GM23338 (cell line): ENCODE measurements around the gene POLA1. TPM values are rescaled to one million over a fixed set of nuclear protein-coding genes. Genes with fewer than 3 reads are reported as not detected.

ENCODE experiments used
- ATAC-seq: fragments of 200-7000 bp; cut with Tn5 transposase; 3 replicates; pipeline ENCODE4 v1.9.1; 2020
- DNase-seq: peaks from one replicate; pipeline ENCODE4 v3.0.0-alpha.2; 2015; ENCODE audit warnings: low spot score
- H2AFZ ChIP-seq: fragments of 200-600 bp; sonication (generic); 2 replicates; pipeline ENCODE4 v1.8.0; 2016; ENCODE audit warnings: antibody characterized with exemption, mild to moderate bottlenecking, moderate library complexity
- H3F3A ChIP-seq: fragments of 200-600 bp; sonication (generic); replicated peaks from 2 replicates; pipeline ENCODE4 v1.8.0; 2017; ENCODE audit warnings: antibody characterized with exemption, mixed run types, low read depth
- H3K27ac ChIP-seq: fragments of 200-600 bp; sonication (generic); 2 replicates; pipeline ENCODE4 v1.6.1; 2016; ENCODE audit warnings: low read depth
- H3K27me3 ChIP-seq: fragments of 200-600 bp; sonication (generic); 2 replicates; pipeline ENCODE4 v1.8.0; 2016; ENCODE audit warnings: mild to moderate bottlenecking, mixed run types, moderate library complexity; ENCODE audit not compliant: insufficient read depth
- H3K36me3 ChIP-seq: fragments of 200-600 bp; sonication (generic); 2 replicates; pipeline ENCODE4 v1.8.0; 2016; ENCODE audit warnings: mild to moderate bottlenecking; ENCODE audit not compliant: insufficient read depth
- H3K4me1 ChIP-seq: fragments of 200-600 bp; sonication (generic); 2 replicates; pipeline ENCODE4 v1.8.0; 2016; ENCODE audit warnings: mild to moderate bottlenecking, moderate library complexity; ENCODE audit not compliant: insufficient read depth
- H3K4me2 ChIP-seq: fragments of 200-600 bp; sonication (generic); 2 replicates; pipeline ENCODE4 v1.7.1; 2017; ENCODE audit warnings: mixed run types
- H3K4me3 ChIP-seq: fragments of 200-600 bp; sonication (generic); 2 replicates; pipeline ENCODE4 v1.6.1; 2016; ENCODE audit warnings: mixed run types
- H3K79me2 ChIP-seq: fragments of 200-600 bp; sonication (generic); replicated peaks from 2 replicates; pipeline ENCODE4 v1.8.0; 2017; ENCODE audit warnings: mild to moderate bottlenecking; ENCODE audit not compliant: insufficient read depth
- H3K9me2 ChIP-seq: fragments of 200-600 bp; sonication (generic); 2 replicates; pipeline ENCODE4 v1.8.0; 2017; ENCODE audit not compliant: insufficient read depth
- H4K20me1 ChIP-seq: fragments of 200-600 bp; sonication (generic); replicated peaks from 2 replicates; pipeline ENCODE4 v1.8.0; 2017; ENCODE audit warnings: mild to moderate bottlenecking; ENCODE audit not compliant: insufficient read depth
- H3K27ac Mint-ChIP-seq: 2 replicates; pipeline ENCODE4 v1.8.0; 2020; ENCODE audit warnings: inconsistent platforms, mild to moderate bottlenecking, moderate library complexity, mixed read lengths
- H3K27me3 Mint-ChIP-seq: 3 replicates; pipeline ENCODE4 v1.8.0; 2022; ENCODE audit warnings: low read depth, mild to moderate bottlenecking, moderate library complexity, mixed read lengths, inconsistent platforms; ENCODE audit not compliant: insufficient read depth, poor library complexity
- H3K36me3 Mint-ChIP-seq: 3 replicates; pipeline ENCODE4 v1.8.0; 2021; ENCODE audit warnings: low read depth, mild to moderate bottlenecking, inconsistent platforms, moderate library complexity, mixed read lengths
- H3K4me1 Mint-ChIP-seq: 3 replicates; pipeline ENCODE4 v1.8.0; 2020; ENCODE audit warnings: mild to moderate bottlenecking, inconsistent platforms, mixed read lengths
- H3K4me3 Mint-ChIP-seq: 3 replicates; pipeline ENCODE4 v1.8.0; 2021; ENCODE audit warnings: moderate library complexity, mild to moderate bottlenecking, inconsistent platforms, mixed read lengths
- H3K9me3 Mint-ChIP-seq: 3 replicates; pipeline ENCODE4 v1.8.0; 2020; ENCODE audit warnings: moderate library complexity, mild to moderate bottlenecking, inconsistent platforms, mixed read lengths
- CREB1 ChIP-seq: fragments of 250-450 bp; sonication (Bioruptor Pico); IDR thresholded peaks from 2 replicates; pipeline ENCODE4 v1.5.0; 2020; ENCODE audit warnings: low read depth, mild to moderate bottlenecking, moderate library complexity
- EZH2 ChIP-seq: fragments of 200-600 bp; sonication (generic); IDR thresholded peaks from one replicate; pipeline ENCODE4 v1.8.0; 2017; ENCODE audit warnings: antibody characterized with exemption, mild to moderate bottlenecking, low read depth; ENCODE audit not compliant: unreplicated experiment
- EZH2phosphoT487 ChIP-seq: fragments of 200-600 bp; sonication (generic); IDR thresholded peaks from one replicate; pipeline ENCODE4 v1.8.1; 2018; ENCODE audit warnings: antibody characterized with exemption; ENCODE audit not compliant: unreplicated experiment
- JUNB ChIP-seq: IDR thresholded peaks from one replicate; pipeline ENCODE4 v1.6.1; 2016; ENCODE audit warnings: antibody characterized with exemption; ENCODE audit not compliant: unreplicated experiment
- NANOG ChIP-seq: IDR thresholded peaks from 2 replicates; pipeline ENCODE4 v1.6.1; 2016; ENCODE audit warnings: antibody characterized with exemption, borderline replicate concordance
- POLR2AphosphoS5 ChIP-seq: IDR thresholded peaks from 2 replicates; pipeline ENCODE4 v1.6.1; 2016; ENCODE audit warnings: antibody characterized with exemption, low read depth
- STAT1 ChIP-seq: IDR thresholded peaks from one replicate; pipeline ENCODE4 v1.6.1; 2016; ENCODE audit warnings: antibody characterized with exemption; ENCODE audit not compliant: unreplicated experiment
- ZNF114 ChIP-seq: fragments of 250-450 bp; sonication (Bioruptor Pico); IDR thresholded peaks from 2 replicates; pipeline ENCODE4 v1.5.0; 2020; ENCODE audit warnings: mild to moderate bottlenecking, moderate library complexity
- ZNF331 ChIP-seq: fragments of 250-450 bp; sonication (Bioruptor Pico); IDR thresholded peaks from 2 replicates; pipeline ENCODE4 v1.5.0; 2020; ENCODE audit warnings: low read depth, mild to moderate bottlenecking, moderate library complexity
- polyA plus RNA-seq: library from polyadenylated mRNA; unstranded; fragments of >200 nt; fragmentation: Nextera tagmentation; extraction: Ambion mirVana; gene quantifications from 2 replicates; pipeline ENCODE4 v1.2.1, GENCODE V29; 2016
- total RNA-seq: library from RNA; depleted of rRNA; stranded (reverse); fragments of >200 nt; shearing (Covaris generic); gene quantifications from 2 replicates; pipeline ENCODE4 v1.2.3, GENCODE V29; 2014
- TF ChIP-seq, protein P1 (sequence below): IDR thresholded peaks from 2 replicates; pipeline ENCODE4 v1.6.1; 2016; ENCODE audit warnings: antibody characterized with exemption
- TF ChIP-seq, protein P2 (sequence below): fragments of 250-450 bp; sonication (Bioruptor Pico); IDR thresholded peaks from 2 replicates; pipeline ENCODE4 v1.5.0; 2020; ENCODE audit warnings: mild to moderate bottlenecking, moderate library complexity
- TF ChIP-seq, protein P3 (sequence below), 2 experiments: fragments of 200-600 bp in 1 of 2; sonication (generic) in 1 of 2; conservative IDR thresholded peaks; 2 replicates each; pipeline versions ENCODE4 v1.5.1 to v1.6.1; 2016 to 2017; ENCODE audit warnings: antibody characterized with exemption in 2 of 2, low read depth in 2 of 2, mild to moderate bottlenecking in 2 of 2, moderate library complexity in 1 of 2
- TF ChIP-seq, protein P4 (sequence below): IDR thresholded peaks from one replicate; pipeline ENCODE4 v1.6.1; 2018; ENCODE audit warnings: antibody characterized with exemption; ENCODE audit not compliant: unreplicated experiment

POLA1 gene
- total and polyA plus RNA-seq, 2 experiments from 2014 or later, result 12.6 to 36.6 TPM

DNA sequence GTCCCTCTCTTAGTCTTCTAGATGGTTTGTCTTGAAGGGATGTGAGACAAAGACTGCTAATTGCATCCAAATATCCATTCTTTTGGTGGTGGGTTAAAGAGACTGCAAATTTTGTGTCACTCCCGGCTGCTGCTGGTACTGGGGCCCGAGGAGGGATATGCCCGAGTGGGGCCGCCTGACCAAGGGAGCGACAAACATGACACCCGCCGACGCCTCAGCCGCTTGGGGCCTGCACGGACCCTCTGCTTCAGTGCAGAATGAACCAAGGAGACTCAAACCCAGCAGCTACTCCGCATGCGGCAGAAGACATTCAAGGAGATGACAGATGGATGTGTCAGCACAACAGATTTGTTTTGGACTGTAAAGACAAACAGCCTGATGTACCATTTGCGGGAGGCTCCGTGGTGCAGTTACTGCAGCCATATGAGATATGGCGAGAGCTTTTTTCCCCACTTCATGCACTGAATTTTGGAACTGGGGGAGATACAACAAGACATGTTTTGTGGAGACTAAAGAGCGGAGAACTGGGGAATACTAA lies 335.6 kb downstream of the POLA1 start:
- ATAC-seq, result no peak

More for the DNA sequence above, 335.6 kb downstream of the POLA1 start:
- peaks cover 12% of the 10 kb centered on the region for H3K27me3 Mint-ChIP-seq
- Histone ChIP-seq H3K36me3 (no peaks in the 10 kb centered on the region), H3F3A (no peaks in the 10 kb centered on the region), H3K4me3 (no peak overlapping the region), H3K9me2 (no peaks in the 10 kb centered on the region), H2AFZ (no peak overlapping the region), H3K27me3 (peaks cover under 1% of the 10 kb centered on the region; the same call in 1 of the 2 replicates), H3K79me2 (no peaks in the 10 kb centered on the region), H3K4me2 (no peak overlapping the region), H3K4me1 (peaks cover 11% of the 10 kb centered on the region), H4K20me1 (no peaks in the 10 kb centered on the region), H3K27ac (no peak overlapping the region)
- H3K4me3 Mint-ChIP-seq, result no peak overlapping the region
- TF ChIP-seq, protein P1, sequence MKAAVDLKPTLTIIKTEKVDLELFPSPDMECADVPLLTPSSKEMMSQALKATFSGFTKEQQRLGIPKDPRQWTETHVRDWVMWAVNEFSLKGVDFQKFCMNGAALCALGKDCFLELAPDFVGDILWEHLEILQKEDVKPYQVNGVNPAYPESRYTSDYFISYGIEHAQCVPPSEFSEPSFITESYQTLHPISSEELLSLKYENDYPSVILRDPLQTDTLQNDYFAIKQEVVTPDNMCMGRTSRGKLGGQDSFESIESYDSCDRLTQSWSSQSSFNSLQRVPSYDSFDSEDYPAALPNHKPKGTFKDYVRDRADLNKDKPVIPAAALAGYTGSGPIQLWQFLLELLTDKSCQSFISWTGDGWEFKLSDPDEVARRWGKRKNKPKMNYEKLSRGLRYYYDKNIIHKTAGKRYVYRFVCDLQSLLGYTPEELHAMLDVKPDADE, result no peak
- no peak for TF ChIP-seq NANOG
- TF ChIP-seq, protein P2, sequence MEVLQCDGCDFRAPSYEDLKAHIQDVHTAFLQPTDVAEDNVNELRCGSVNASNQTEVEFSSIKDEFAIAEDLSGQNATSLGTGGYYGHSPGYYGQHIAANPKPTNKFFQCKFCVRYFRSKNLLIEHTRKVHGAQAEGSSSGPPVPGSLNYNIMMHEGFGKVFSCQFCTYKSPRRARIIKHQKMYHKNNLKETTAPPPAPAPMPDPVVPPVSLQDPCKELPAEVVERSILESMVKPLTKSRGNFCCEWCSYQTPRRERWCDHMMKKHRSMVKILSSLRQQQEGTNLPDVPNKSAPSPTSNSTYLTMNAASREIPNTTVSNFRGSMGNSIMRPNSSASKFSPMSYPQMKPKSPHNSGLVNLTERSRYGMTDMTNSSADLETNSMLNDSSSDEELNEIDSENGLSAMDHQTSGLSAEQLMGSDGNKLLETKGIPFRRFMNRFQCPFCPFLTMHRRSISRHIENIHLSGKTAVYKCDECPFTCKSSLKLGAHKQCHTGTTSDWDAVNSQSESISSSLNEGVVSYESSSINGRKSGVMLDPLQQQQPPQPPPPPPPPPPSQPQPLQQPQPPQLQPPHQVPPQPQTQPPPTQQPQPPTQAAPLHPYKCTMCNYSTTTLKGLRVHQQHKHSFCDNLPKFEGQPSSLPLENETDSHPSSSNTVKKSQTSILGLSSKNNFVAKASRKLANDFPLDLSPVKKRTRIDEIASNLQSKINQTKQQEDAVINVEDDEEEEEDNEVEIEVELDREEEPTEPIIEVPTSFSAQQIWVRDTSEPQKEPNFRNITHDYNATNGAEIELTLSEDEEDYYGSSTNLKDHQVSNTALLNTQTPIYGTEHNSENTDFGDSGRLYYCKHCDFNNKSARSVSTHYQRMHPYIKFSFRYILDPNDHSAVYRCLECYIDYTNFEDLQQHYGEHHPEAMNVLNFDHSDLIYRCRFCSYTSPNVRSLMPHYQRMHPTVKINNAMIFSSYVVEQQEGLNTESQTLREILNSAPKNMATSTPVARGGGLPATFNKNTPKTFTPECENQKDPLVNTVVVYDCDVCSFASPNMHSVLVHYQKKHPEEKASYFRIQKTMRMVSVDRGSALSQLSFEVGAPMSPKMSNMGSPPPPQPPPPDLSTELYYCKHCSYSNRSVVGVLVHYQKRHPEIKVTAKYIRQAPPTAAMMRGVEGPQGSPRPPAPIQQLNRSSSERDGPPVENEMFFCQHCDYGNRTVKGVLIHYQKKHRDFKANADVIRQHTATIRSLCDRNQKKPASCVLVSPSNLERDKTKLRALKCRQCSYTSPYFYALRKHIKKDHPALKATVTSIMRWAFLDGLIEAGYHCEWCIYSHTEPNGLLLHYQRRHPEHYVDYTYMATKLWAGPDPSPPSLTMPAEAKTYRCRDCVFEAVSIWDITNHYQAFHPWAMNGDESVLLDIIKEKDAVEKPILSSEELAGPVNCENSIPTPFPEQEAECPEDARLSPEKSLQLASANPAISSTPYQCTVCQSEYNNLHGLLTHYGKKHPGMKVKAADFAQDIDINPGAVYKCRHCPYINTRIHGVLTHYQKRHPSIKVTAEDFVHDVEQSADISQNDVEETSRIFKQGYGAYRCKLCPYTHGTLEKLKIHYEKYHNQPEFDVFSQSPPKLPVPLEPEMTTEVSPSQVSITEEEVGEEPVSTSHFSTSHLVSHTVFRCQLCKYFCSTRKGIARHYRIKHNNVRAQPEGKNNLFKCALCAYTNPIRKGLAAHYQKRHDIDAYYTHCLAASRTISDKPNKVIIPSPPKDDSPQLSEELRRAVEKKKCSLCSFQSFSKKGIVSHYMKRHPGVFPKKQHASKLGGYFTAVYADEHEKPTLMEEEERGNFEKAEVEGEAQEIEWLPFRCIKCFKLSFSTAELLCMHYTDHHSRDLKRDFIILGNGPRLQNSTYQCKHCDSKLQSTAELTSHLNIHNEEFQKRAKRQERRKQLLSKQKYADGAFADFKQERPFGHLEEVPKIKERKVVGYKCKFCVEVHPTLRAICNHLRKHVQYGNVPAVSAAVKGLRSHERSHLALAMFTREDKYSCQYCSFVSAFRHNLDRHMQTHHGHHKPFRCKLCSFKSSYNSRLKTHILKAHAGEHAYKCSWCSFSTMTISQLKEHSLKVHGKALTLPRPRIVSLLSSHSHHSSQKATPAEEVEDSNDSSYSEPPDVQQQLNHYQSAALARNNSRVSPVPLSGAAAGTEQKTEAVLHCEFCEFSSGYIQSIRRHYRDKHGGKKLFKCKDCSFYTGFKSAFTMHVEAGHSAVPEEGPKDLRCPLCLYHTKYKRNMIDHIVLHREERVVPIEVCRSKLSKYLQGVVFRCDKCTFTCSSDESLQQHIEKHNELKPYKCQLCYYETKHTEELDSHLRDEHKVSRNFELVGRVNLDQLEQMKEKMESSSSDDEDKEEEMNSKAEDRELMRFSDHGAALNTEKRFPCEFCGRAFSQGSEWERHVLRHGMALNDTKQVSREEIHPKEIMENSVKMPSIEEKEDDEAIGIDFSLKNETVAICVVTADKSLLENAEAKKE (CRISPR knock-in tag), result no peak
- no peak for TF ChIP-seq POLR2AphosphoS5
- TF ChIP-seq CREB1 (CRISPR knock-in tag), result no peak
- no peak for TF ChIP-seq ZNF331 (CRISPR knock-in tag)
- TF ChIP-seq JUNB, result no peak
- no peak for TF ChIP-seq ZNF114
- TF ChIP-seq EZH2, result no peak
- TF ChIP-seq, protein P3, sequence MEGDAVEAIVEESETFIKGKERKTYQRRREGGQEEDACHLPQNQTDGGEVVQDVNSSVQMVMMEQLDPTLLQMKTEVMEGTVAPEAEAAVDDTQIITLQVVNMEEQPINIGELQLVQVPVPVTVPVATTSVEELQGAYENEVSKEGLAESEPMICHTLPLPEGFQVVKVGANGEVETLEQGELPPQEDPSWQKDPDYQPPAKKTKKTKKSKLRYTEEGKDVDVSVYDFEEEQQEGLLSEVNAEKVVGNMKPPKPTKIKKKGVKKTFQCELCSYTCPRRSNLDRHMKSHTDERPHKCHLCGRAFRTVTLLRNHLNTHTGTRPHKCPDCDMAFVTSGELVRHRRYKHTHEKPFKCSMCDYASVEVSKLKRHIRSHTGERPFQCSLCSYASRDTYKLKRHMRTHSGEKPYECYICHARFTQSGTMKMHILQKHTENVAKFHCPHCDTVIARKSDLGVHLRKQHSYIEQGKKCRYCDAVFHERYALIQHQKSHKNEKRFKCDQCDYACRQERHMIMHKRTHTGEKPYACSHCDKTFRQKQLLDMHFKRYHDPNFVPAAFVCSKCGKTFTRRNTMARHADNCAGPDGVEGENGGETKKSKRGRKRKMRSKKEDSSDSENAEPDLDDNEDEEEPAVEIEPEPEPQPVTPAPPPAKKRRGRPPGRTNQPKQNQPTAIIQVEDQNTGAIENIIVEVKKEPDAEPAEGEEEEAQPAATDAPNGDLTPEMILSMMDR (conservative IDR thresholded peaks at IDR 0.05; ENCODE audit: low read depth in 2 of 2), result no peak
- no peak for TF ChIP-seq STAT1
- no peak for TF ChIP-seq EZH2phosphoT487
- TF ChIP-seq, protein P4, sequence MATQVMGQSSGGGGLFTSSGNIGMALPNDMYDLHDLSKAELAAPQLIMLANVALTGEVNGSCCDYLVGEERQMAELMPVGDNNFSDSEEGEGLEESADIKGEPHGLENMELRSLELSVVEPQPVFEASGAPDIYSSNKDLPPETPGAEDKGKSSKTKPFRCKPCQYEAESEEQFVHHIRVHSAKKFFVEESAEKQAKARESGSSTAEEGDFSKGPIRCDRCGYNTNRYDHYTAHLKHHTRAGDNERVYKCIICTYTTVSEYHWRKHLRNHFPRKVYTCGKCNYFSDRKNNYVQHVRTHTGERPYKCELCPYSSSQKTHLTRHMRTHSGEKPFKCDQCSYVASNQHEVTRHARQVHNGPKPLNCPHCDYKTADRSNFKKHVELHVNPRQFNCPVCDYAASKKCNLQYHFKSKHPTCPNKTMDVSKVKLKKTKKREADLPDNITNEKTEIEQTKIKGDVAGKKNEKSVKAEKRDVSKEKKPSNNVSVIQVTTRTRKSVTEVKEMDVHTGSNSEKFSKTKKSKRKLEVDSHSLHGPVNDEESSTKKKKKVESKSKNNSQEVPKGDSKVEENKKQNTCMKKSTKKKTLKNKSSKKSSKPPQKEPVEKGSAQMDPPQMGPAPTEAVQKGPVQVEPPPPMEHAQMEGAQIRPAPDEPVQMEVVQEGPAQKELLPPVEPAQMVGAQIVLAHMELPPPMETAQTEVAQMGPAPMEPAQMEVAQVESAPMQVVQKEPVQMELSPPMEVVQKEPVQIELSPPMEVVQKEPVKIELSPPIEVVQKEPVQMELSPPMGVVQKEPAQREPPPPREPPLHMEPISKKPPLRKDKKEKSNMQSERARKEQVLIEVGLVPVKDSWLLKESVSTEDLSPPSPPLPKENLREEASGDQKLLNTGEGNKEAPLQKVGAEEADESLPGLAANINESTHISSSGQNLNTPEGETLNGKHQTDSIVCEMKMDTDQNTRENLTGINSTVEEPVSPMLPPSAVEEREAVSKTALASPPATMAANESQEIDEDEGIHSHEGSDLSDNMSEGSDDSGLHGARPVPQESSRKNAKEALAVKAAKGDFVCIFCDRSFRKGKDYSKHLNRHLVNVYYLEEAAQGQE, result no peak
- H3K36me3 Mint-ChIP-seq, result no peaks in the 10 kb centered on the region
- H3K4me1 Mint-ChIP-seq, result peaks cover 19% of the 10 kb centered on the region
- no peak for DNase-seq
- no peak overlapping the region for H3K27ac Mint-ChIP-seq
- H3K9me3 Mint-ChIP-seq, result no peaks in the 10 kb centered on the region
